GM03348 (cell line): ENCODE results near the gene LAD1.

Experiments used
- DNase-seq: peaks from one replicate; pipeline ENCODE4 v3.0.0; 2012; ENCODE audit warnings: low spot score

LAD1 gene, protein sequence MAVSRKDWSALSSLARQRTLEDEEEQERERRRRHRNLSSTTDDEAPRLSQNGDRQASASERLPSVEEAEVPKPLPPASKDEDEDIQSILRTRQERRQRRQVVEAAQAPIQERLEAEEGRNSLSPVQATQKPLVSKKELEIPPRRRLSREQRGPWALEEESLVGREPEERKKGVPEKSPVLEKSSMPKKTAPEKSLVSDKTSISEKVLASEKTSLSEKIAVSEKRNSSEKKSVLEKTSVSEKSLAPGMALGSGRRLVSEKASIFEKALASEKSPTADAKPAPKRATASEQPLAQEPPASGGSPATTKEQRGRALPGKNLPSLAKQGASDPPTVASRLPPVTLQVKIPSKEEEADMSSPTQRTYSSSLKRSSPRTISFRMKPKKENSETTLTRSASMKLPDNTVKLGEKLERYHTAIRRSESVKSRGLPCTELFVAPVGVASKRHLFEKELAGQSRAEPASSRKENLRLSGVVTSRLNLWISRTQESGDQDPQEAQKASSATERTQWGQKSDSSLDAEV

DNA sequence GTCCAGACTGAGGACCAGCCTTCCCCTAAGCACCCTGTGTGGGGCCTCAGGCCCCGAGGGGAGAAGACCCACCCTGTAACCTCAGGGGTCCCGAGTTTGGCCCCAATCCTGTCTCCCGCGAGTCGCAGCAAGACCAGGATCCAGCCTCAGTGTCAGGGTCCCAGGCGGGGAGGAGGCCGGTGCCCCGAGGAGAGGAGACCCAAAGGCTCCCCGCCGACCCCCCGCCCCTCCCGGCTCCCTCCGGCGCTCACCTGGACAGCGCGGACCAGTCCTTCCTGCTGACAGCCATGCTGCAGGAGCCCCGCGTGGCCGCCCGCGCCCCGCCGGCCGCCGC, at the start of gene LAD1:
TSS of gene LAD1 (minus strand) at position 307 of the 334 bp plus-strand sequence. CDS start at position 289, 18 bp downstream.
- no peak for DNase-seq

DNA sequence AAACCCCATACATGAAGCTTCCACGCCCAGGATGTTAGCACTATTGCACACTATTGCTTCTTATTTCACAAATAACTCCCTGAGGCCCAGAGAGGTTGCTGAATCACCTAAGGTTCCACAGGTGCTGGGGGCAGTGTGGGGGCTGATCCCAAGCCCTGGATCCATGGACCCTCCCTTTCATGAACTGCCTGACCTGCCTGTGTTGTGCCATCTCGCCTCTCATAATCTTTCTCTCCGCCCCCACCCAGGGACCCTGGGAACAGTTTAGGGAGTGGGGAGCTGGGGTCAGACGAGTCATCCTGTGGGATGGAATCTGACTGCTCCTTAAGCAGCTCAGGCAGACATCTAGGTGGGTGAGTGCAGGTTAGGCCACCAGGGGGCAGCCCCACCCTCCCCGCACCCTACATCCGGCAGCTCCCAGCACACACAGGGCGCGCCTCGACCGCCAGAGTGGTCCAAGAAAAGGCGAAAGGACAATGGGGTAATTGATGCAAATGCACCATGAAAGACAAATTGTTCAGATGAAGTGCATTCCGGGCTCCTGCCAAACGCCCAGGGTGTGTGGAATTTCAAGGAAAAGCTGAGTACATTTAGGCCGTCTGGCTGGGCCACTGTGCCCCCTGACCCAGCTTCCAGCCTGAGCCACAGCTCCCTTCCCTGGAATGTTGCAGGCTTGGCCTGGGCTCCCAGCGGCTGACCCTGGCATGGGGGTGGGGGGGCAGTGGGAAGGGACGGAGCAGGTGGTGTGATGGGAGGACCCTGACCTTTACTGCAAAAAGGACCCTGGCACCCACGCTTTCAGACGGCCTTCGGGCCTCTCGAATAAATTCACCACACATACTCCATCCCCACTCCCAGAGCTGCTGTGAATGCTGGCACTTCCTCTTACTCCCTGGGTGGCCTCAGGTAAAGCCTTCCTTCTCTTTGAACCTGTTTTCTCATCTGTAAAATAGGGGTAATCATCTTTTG, 49.1 kb upstream of the LAD1 start:
- DNase-seq, result peak; percentile 91

DNA sequence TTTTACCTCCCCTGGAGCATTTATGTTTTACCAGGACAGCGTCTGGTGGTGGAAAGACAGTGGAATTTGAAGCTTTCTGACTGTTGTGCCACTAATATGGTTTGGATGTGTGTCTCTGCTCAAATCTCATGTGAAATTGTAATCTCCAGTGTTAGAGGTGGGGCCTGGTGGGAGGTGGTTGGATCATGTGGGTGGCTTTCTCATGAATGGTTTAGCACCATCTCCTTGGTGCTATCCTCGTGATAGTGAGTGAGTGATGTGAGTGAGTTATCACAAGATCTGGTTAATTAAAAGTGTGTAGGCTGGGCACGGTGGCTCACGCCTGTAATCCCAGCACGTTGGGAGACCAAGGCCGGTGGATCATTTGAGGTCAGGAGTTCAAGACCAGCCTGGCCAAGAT, 46.2 kb upstream of the LAD1 start:
- DNase-seq, result no peak

DNA sequence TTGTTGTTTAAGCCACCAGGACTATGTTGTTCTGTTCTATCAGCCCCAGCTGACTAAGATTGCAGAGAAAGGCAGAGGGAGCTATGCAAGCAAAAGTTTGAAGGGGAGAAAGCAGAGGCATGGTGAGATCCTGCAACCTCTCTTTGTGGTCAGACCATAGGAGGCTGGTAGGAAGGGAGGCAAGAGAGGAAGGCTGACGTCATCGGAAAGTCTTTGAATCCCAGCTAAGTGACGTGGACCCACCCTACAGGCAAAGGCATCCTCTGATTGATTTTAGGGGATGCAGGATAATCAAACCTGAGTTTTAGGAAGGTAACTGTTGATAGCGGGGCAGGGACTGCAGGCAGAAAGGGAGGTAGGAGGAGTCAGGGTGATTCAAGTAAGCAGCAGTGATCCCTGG, 45.7 kb upstream of the LAD1 start:
- DNase-seq, result no peak

DNA sequence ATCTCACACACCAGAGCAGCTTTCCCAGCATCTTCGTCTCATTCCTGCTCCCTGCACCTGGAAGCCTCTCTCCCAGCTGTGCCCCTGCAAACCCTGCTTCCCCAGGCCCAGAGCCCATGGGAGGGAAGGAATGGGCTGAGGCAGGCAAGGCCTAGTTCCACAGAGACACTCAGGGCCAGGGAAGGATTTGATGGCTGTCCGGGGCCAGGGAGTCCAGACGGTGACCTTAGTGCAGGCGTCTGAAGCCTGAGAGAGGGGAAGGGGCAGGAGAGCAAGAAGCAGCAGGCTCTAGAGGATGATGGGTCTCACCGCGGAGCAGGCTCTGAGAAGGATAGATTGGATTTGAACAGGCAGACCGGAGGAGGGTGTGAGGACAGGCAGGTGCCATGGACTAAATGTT, 44.6 kb upstream of the LAD1 start:
- no peak for DNase-seq

DNA sequence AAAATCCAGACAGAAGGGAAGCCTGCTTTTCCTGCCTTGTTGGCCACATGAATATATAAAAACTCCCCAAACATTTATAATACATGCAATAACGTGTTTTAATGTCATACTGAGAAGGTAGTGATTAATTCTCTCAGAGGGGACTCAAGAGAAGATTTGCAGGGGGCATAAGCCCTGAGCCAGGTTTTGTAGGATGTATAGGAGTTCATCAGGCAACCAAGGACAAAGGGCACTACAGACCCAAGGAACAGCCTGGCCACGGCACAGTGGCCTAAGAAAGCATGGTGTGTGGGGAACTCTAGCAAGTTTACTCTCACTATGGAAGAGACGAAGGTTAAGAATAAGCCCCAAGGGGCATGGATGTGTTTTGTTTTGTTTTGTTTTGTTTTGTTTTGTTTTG, 37.8 kb upstream of the LAD1 start:
- DNase-seq, result no peak

DNA sequence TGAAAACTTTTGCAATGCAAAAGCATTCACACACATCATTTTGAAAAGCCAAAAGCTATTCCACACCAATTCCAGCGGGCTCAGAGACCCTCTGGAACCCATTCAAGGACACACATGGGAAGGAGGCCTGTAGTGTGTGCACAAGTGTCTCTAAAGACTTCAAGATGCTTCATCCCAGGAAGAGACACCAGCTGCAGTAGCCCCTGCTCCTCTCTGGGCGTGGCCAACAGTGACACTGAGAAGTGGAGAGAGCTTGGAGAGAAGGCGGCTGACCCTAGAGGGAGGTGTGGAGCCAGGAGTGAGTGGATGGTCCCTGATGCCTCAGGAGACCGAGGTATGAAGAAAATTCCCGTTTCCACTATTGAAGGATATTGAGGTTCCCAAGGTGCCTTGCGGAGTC, 37.3 kb upstream of the LAD1 start:
- DNase-seq, result no peak

DNA sequence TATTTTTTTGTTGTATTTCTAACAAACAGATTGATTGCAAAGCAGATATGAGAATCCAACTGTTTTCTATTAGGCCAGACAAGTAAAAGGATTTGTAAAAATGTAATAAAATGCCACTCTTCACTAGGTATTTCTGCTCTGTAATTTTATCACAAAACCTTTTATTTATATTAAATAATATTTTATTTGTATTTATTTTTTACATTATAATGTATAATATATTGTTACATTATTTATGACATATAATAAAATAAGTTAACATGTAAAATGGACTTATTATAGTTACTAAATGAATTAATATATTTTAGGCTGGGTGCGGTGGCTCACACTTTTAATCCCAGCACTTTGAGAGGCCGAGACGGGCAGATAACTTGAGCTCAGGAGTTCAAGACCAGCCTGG, 35.1 kb upstream of the LAD1 start:
- no peak for DNase-seq

DNA sequence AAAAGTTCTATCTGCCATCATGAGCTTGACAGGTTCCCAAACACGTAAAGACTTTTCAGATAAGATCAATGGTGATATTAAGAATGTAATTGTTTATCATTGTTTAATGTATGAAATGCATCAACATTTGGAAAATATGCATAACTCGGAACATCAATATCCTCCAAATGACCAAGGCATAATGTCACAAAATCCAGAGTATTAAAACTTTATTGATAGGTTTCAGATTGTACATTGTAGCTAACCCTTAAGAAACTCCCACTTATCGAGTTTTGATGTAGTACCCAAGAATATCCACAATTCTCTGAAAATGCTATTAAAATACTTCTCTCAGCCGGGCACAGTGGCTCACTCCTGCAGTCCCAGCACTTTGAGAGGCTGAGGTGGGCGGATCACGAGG, 34.5 kb upstream of the LAD1 start:
- no peak for DNase-seq

DNA sequence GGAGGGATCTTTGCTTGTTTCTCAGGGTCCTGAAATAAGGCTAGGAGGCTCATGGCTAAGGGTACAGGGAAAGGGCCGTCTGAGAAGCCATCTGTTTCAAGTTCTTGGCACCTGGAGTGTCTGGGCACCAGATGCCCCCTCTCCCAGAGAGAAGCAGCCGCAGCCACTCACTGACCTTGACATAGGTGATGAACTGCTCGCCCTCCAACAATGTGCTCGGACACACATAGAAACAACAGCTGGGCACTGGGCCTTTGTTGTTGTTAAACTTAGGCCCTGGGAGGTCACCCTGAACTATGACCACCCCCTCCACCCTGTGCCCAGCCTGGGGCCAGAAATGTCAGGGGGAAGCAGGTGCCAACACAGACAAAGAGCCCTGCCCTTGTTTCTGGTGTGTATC, 31.7 kb upstream of the LAD1 start:
- DNase-seq, result no peak

DNA sequence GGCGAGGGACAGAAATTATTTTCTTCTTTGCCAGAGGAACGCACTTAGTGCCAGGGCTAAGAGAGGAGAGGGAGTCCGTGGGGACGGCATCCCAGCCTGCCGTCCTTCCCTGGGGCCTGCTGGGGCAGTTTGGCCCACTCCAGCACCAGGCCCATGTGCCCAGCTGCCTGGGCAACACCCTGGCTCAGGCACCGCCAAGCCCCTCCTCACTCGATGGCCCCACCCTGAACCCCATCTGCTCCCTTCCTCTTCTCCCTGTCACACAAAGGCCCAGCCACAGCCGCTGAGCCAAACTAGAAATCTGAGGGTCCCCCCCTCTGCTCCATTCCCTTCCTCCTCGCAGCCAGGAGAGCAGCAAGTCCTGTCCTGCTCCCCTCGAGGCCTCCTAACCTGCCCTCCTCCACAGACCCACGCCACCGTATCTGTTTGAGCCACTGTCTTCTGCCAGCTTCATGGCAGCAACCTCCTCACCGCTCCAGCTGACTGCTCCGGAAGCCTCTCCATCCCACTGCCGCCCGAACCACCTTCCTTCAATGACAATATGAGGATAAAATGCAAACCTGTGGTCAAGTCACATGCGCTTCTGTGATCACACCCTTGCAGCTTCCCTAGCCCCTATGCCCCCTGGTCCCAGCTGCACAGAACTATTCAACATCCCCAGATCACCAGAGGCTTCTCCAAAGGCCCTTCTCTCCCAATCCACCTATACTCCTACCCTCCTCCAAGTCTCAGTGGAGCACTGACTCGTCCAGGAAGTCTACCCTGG, 30.8 kb upstream of the LAD1 start:
- no peak for DNase-seq

DNA sequence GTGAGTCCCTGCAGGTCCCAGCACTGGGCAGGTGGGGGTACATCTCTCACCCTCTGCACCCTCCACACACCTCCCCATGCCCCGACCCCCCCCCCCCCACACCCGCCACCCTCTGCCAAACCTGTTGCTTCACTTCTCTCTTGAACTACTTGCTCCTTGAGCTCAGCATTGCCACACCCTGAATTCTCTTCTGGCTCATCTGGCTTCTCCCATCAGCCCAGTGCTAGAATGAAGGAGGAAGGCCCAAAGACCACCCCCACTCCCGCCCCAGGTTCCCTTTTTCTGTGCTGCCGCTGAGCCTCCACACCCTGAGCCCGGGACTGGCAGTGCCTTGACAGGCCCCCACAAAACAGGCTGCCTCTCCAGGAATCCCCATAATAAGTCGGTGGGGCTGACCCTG, 28.8 kb upstream of the LAD1 start:
- no peak for DNase-seq

DNA sequence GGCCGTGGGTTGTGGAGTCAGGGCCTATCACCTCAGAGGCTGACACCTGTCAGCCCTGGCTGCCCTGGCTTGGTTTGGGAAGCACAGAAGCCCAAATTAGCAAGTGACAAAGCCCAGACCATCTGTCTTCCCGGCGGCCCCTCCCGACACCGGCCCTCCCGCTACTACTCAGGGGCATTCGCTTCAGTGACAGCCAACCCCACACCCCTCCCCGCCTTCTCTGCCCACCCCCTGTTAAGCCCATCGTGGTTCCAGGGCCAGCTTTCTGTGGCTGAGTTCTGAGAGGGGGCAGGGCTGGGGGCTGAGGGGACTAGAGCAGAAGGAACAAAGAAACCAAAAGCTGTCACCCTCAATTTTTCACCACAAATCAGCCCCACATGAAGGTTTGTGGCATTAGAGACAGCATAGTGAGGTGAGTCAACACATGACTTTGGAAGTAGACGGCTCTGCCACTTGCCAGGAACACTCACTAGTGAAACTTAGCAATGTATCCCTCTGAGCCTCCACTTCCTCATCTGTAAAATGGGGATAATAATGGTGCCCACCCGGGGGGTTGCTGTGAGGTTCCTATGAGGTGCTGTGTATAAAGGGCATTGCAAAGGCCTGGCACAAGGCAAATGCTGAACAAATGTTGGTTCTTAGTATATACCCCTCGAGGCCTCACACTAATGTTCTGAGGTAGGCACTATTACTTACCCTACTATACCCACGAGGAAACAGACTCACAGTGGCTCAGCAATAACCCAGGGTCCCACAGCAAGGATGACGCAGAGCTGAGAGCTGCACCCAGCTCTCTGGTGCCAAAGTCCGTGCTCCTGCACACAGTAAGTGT, 27.6 kb upstream of the LAD1 start:
- no peak for DNase-seq

DNA sequence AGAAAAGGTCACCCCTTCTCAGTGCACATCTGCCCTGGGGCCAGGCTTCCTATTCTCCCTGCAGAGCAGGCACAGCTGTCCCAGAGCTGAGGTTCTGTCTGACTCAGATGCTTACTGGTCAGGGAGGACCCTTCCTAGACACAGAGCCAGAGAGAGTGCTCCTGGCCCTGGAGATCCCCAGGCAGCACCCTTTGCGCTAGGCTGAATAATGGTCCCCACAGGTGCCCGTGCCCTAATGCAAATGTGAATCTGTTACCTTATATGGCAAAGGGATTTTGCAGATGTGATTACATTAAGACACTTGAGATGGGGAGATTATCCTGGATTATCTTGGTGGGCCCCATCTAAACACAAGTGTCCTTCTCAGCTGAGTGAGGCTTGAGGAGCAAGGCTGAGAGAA, 25.0 kb upstream of the LAD1 start:
- DNase-seq, result no peak

DNA sequence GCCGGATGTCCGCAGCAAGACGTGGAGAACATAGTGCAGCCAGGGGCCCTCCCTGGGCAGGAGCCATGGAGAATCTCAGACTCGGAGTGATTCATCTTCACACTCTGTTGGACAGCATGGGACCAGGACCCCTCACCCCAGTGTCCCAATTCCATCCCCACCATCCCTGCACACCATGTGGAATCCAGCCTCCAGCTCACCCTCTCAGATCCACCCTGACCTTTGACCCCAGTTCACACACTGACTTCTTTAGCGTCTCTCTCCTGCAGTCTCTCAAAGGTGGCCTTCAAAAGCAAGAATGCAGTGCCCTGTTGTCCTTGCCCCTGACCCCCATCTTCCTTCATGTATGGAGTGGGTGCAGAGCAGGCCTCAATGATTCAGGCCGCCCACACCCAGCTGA, 24.5 kb upstream of the LAD1 start:
- no peak for DNase-seq

DNA sequence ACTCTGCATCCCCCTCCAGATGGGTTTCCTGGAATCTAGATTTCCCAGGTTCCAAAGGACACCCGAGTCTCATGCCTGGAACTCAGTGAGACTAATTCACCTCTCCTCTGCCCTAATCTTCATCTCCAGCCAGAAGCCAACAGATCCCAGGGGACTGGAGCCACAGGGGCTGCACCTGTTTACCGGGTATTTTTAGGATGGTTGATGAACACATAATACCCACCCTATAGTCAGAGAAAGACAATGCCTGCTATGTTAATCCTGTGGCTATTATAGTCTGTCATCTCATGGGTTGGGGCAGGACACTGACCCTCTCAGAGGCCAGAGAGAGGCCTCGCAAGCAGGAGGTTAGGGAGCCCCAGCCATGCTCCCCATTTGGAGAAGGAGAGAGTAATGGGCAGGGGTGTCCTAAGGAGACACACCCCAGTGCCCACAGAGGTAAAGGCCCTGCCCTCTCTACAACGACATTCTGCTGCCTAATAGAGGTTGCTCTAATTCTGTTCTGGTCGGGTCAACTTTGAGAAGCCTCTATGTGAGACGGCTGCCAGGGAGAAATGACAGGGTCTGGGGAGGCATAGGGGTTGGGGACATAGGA, 23.4 kb upstream of the LAD1 start:
- DNase-seq, result no peak

DNA sequence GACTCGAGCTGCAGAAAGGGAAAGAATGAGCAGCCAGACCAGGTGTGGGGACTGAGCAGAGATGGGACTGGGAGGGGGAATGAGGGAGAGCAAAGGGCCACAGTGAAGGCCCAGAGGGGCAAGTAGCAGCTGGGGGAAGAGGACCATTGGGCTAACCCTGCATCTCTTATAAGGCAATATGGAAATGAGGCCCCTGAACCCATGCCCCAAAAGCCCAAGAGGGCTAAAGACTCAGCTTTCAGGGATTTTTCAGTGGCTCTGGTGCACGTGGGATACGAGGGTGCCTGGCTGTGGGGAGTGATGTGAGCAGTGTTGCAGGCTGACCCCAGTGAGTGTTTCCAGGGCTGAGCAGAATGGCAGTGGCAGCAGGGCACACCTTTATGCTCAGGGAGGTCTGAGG, 22.9 kb upstream of the LAD1 start:
- no peak for DNase-seq

DNA sequence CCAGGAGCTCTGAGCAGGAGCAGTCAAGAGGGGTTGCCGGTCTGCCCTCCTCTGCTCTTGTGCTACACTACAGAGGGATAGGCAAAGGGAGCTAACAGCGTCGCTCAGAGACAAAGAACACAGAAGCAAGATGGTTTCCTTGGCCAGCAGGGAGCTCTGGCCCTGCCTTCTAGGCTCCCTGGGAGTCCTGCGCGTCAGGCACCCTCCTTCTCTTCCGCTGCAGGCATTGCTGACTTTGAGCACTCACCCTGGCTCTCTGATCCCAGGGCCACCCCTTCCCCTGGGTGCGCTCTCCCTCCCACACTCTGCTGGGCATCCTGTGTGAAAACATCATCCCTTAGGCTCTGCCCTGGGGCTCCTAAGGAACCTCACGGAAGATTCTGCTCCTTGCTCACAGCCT, 21.9 kb upstream of the LAD1 start:
- DNase-seq, result no peak

DNA sequence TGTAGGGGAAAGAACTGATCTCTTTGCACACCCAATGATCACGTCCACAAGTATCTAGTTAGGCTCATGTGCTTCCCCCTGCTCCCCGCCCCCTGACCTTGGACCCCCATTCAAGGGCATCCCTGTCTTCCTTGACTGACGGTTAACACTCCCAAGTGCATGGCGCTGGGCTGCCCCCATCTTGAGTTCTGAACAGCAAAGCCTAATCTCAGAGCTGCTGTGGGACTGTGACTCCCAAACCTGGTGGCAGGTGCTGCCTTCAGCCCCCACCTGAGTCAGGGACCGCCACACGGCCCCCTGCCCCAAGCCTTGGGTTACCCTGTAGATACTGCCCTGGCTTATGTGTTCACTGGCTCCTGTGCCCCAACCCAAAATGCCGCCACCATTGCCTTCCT, 21.5 kb upstream of the LAD1 start:
- no peak for DNase-seq

DNA sequence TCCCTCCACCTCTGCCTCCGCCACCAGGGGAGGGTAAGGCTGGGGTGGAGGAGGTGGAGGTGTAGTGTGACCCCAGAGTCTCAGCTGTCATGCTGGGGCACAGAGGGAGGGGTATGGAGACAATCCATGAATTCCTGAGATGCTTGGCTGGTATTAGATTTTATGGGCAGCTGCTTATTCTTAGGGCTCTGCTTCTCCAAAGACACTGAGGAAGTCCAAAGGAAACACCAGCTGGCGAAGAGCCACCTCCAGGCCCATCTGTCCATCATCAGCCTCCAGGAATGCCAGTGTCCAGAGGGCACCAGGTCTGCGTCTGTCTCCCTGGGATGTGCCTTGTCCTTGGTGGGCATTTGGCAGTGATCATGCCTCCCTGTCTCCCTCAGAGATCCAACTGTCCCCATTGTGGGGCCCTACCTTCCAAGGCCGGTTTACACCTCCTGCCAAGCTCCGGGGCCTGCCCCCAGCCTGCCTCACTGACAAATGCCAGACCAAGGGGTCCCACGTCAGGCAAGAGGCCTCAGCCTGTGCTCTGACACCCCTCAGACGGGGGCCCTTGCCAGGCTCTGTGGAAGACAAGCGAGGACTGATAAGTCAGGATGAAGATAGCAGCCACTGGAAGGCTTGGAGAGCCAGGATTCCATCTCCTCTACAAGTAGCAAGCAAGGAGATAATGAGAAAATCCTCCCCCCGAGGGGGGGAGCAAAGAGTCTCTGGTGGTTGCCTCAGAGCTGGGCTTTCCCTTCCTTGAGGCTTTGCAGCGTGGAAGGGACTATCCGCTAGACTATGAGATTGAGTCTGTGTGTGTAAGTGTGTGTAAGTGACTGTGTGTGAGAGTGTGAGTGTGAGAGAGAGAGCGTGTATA, 20.9 kb upstream of the LAD1 start:
- DNase-seq, result no peak
